ENCODE data around the gene KCND2.

DNA sequence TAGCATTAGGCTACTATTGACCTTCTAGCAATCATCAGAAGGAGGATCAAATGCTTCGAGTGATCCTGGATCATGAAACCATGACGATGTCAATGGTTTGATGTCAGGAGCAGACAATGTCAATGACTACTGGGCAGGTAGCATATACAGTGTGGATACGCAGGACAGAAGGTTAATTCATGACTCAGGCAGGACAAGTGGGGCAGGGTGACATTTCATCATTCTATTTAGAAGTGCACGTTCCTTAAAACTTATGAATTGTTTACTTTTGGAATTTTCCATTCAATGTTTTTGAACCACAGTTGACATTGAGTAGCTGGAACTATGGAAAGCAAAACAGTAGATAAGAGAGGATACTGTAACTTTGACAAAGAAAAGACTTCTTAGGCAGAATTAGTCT is 444.2 kb downstream of the KCND2 start:
- no peak for TF ChIP-seq EZH2 (IDR thresholded peaks at IDR 0.05; ENCODE audit: borderline replicate concordance, low read depth, low read length, severe bottlenecking)
- TF ChIP-seq, protein P1, sequence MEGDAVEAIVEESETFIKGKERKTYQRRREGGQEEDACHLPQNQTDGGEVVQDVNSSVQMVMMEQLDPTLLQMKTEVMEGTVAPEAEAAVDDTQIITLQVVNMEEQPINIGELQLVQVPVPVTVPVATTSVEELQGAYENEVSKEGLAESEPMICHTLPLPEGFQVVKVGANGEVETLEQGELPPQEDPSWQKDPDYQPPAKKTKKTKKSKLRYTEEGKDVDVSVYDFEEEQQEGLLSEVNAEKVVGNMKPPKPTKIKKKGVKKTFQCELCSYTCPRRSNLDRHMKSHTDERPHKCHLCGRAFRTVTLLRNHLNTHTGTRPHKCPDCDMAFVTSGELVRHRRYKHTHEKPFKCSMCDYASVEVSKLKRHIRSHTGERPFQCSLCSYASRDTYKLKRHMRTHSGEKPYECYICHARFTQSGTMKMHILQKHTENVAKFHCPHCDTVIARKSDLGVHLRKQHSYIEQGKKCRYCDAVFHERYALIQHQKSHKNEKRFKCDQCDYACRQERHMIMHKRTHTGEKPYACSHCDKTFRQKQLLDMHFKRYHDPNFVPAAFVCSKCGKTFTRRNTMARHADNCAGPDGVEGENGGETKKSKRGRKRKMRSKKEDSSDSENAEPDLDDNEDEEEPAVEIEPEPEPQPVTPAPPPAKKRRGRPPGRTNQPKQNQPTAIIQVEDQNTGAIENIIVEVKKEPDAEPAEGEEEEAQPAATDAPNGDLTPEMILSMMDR (IDR thresholded peaks at IDR 0.05; ENCODE audit: borderline replicate concordance, extremely low read depth, low read length, poor library complexity, severe bottlenecking) = no peak

All from DND-41 (cell line).